GM23338 (cell line): ENCODE data around the gene PHACTR2. TPM values are rescaled to one million over a fixed set of nuclear protein-coding genes. Genes with fewer than 3 reads are reported as not detected.

ENCODE experiments used
- ATAC-seq: fragments of 200-7000 bp; cut with Tn5 transposase; 3 replicates; pipeline ENCODE4 v1.9.1; 2020
- DNase-seq: peaks from one replicate; pipeline ENCODE4 v3.0.0-alpha.2; 2015; ENCODE audit warnings: low spot score
- H2AFZ ChIP-seq: fragments of 200-600 bp; sonication (generic); 2 replicates; pipeline ENCODE4 v1.8.0; 2016; ENCODE audit warnings: antibody characterized with exemption, mild to moderate bottlenecking, moderate library complexity
- H3F3A ChIP-seq: fragments of 200-600 bp; sonication (generic); replicated peaks from 2 replicates; pipeline ENCODE4 v1.8.0; 2017; ENCODE audit warnings: antibody characterized with exemption, mixed run types, low read depth
- H3K27ac ChIP-seq: fragments of 200-600 bp; sonication (generic); 2 replicates; pipeline ENCODE4 v1.6.1; 2016; ENCODE audit warnings: low read depth
- H3K27me3 ChIP-seq: fragments of 200-600 bp; sonication (generic); 2 replicates; pipeline ENCODE4 v1.8.0; 2016; ENCODE audit warnings: mild to moderate bottlenecking, mixed run types, moderate library complexity; ENCODE audit not compliant: insufficient read depth
- H3K36me3 ChIP-seq: fragments of 200-600 bp; sonication (generic); 2 replicates; pipeline ENCODE4 v1.8.0; 2016; ENCODE audit warnings: mild to moderate bottlenecking; ENCODE audit not compliant: insufficient read depth
- H3K4me1 ChIP-seq: fragments of 200-600 bp; sonication (generic); 2 replicates; pipeline ENCODE4 v1.8.0; 2016; ENCODE audit warnings: mild to moderate bottlenecking, moderate library complexity; ENCODE audit not compliant: insufficient read depth
- H3K4me2 ChIP-seq: fragments of 200-600 bp; sonication (generic); 2 replicates; pipeline ENCODE4 v1.7.1; 2017; ENCODE audit warnings: mixed run types
- H3K4me3 ChIP-seq: fragments of 200-600 bp; sonication (generic); 2 replicates; pipeline ENCODE4 v1.6.1; 2016; ENCODE audit warnings: mixed run types
- H3K79me2 ChIP-seq: fragments of 200-600 bp; sonication (generic); replicated peaks from 2 replicates; pipeline ENCODE4 v1.8.0; 2017; ENCODE audit warnings: mild to moderate bottlenecking; ENCODE audit not compliant: insufficient read depth
- H3K9me2 ChIP-seq: fragments of 200-600 bp; sonication (generic); 2 replicates; pipeline ENCODE4 v1.8.0; 2017; ENCODE audit not compliant: insufficient read depth
- H4K20me1 ChIP-seq: fragments of 200-600 bp; sonication (generic); replicated peaks from 2 replicates; pipeline ENCODE4 v1.8.0; 2017; ENCODE audit warnings: mild to moderate bottlenecking; ENCODE audit not compliant: insufficient read depth
- H3K27ac Mint-ChIP-seq: 2 replicates; pipeline ENCODE4 v1.8.0; 2020; ENCODE audit warnings: inconsistent platforms, mild to moderate bottlenecking, moderate library complexity, mixed read lengths
- H3K27me3 Mint-ChIP-seq: 3 replicates; pipeline ENCODE4 v1.8.0; 2022; ENCODE audit warnings: low read depth, mild to moderate bottlenecking, moderate library complexity, mixed read lengths, inconsistent platforms; ENCODE audit not compliant: insufficient read depth, poor library complexity
- H3K36me3 Mint-ChIP-seq: 3 replicates; pipeline ENCODE4 v1.8.0; 2021; ENCODE audit warnings: low read depth, mild to moderate bottlenecking, inconsistent platforms, moderate library complexity, mixed read lengths
- H3K4me1 Mint-ChIP-seq: 3 replicates; pipeline ENCODE4 v1.8.0; 2020; ENCODE audit warnings: mild to moderate bottlenecking, inconsistent platforms, mixed read lengths
- H3K4me3 Mint-ChIP-seq: 3 replicates; pipeline ENCODE4 v1.8.0; 2021; ENCODE audit warnings: moderate library complexity, mild to moderate bottlenecking, inconsistent platforms, mixed read lengths
- H3K9me3 Mint-ChIP-seq: 3 replicates; pipeline ENCODE4 v1.8.0; 2020; ENCODE audit warnings: moderate library complexity, mild to moderate bottlenecking, inconsistent platforms, mixed read lengths
- CREB1 ChIP-seq: fragments of 250-450 bp; sonication (Bioruptor Pico); IDR thresholded peaks from 2 replicates; pipeline ENCODE4 v1.5.0; 2020; ENCODE audit warnings: low read depth, mild to moderate bottlenecking, moderate library complexity
- ETS1 ChIP-seq: IDR thresholded peaks from 2 replicates; pipeline ENCODE4 v1.6.1; 2016; ENCODE audit warnings: antibody characterized with exemption
- EZH2 ChIP-seq: fragments of 200-600 bp; sonication (generic); IDR thresholded peaks from one replicate; pipeline ENCODE4 v1.8.0; 2017; ENCODE audit warnings: antibody characterized with exemption, mild to moderate bottlenecking, low read depth; ENCODE audit not compliant: unreplicated experiment
- JUNB ChIP-seq: IDR thresholded peaks from one replicate; pipeline ENCODE4 v1.6.1; 2016; ENCODE audit warnings: antibody characterized with exemption; ENCODE audit not compliant: unreplicated experiment
- NANOG ChIP-seq: IDR thresholded peaks from 2 replicates; pipeline ENCODE4 v1.6.1; 2016; ENCODE audit warnings: antibody characterized with exemption, borderline replicate concordance
- ZNF331 ChIP-seq: fragments of 250-450 bp; sonication (Bioruptor Pico); IDR thresholded peaks from 2 replicates; pipeline ENCODE4 v1.5.0; 2020; ENCODE audit warnings: low read depth, mild to moderate bottlenecking, moderate library complexity
- polyA plus RNA-seq: library from polyadenylated mRNA; unstranded; fragments of >200 nt; fragmentation: Nextera tagmentation; extraction: Ambion mirVana; gene quantifications from 2 replicates; pipeline ENCODE4 v1.2.1, GENCODE V29; 2016
- total RNA-seq: library from RNA; depleted of rRNA; stranded (reverse); fragments of >200 nt; shearing (Covaris generic); gene quantifications from 2 replicates; pipeline ENCODE4 v1.2.3, GENCODE V29; 2014
- TF ChIP-seq, protein P1 (sequence below), 2 experiments: fragments of 200-600 bp in 1 of 2; sonication (generic) in 1 of 2; conservative IDR thresholded peaks; 2 replicates each; pipeline versions ENCODE4 v1.5.1 to v1.6.1; 2016 to 2017; ENCODE audit warnings: antibody characterized with exemption in 2 of 2, low read depth in 2 of 2, mild to moderate bottlenecking in 2 of 2, moderate library complexity in 1 of 2
- TF ChIP-seq, protein P2 (sequence below): fragments of 250-450 bp; sonication (Bioruptor Pico); IDR thresholded peaks from 2 replicates; pipeline ENCODE4 v1.5.0; 2020; ENCODE audit warnings: mild to moderate bottlenecking, moderate library complexity

The PHACTR2 gene
- total and polyA plus RNA-seq, 2 experiments from 2014 or later: 67.7 to 105 TPM

GRCh38 chr6:143637691-143638090 is 40.1 kb upstream of the PHACTR2 start:
- ATAC-seq (no peak), DNase-seq (no peak)
- no peak overlapping the region for H3K4me3 ChIP-seq
- Mint-ChIP-seq H3K36me3 (no peaks in the 10 kb centered on the region), H3K9me3 (no peaks in the 10 kb centered on the region), H3K27ac (no peak overlapping the region), H3K27me3 (peaks cover 1% of the 10 kb centered on the region), H3K4me1 (peaks cover 6% of the 10 kb centered on the region), H3K4me3 (no peak overlapping the region)
- H3F3A ChIP-seq: no peaks in the 10 kb centered on the region
- no peaks in the 10 kb centered on the region for H3K4me1 ChIP-seq
- no peak overlapping the region for H3K4me2 ChIP-seq
- H3K27me3 ChIP-seq: no peaks in the 10 kb centered on the region
- no peaks in the 10 kb centered on the region for H4K20me1 ChIP-seq
- H3K79me2 ChIP-seq: no peaks in the 10 kb centered on the region
- peak overlapping the region; percentile 38; the same call in 1 of the 2 replicates for H2AFZ ChIP-seq
- H3K36me3 ChIP-seq: no peaks in the 10 kb centered on the region
- TF ChIP-seq NANOG (no peak), JUNB (no peak), ETS1 (no peak), EZH2 (no peak), ZNF331 (CRISPR knock-in tag) (no peak), CREB1 (no peak)
- TF ChIP-seq, protein P1, sequence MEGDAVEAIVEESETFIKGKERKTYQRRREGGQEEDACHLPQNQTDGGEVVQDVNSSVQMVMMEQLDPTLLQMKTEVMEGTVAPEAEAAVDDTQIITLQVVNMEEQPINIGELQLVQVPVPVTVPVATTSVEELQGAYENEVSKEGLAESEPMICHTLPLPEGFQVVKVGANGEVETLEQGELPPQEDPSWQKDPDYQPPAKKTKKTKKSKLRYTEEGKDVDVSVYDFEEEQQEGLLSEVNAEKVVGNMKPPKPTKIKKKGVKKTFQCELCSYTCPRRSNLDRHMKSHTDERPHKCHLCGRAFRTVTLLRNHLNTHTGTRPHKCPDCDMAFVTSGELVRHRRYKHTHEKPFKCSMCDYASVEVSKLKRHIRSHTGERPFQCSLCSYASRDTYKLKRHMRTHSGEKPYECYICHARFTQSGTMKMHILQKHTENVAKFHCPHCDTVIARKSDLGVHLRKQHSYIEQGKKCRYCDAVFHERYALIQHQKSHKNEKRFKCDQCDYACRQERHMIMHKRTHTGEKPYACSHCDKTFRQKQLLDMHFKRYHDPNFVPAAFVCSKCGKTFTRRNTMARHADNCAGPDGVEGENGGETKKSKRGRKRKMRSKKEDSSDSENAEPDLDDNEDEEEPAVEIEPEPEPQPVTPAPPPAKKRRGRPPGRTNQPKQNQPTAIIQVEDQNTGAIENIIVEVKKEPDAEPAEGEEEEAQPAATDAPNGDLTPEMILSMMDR (conservative IDR thresholded peaks at IDR 0.05; ENCODE audit: low read depth in 2 of 2): 0 out of 4 replicates have a peak, but pooled peaks of 1 of the 2 experiments have one; percentile 8
- TF ChIP-seq, protein P2, sequence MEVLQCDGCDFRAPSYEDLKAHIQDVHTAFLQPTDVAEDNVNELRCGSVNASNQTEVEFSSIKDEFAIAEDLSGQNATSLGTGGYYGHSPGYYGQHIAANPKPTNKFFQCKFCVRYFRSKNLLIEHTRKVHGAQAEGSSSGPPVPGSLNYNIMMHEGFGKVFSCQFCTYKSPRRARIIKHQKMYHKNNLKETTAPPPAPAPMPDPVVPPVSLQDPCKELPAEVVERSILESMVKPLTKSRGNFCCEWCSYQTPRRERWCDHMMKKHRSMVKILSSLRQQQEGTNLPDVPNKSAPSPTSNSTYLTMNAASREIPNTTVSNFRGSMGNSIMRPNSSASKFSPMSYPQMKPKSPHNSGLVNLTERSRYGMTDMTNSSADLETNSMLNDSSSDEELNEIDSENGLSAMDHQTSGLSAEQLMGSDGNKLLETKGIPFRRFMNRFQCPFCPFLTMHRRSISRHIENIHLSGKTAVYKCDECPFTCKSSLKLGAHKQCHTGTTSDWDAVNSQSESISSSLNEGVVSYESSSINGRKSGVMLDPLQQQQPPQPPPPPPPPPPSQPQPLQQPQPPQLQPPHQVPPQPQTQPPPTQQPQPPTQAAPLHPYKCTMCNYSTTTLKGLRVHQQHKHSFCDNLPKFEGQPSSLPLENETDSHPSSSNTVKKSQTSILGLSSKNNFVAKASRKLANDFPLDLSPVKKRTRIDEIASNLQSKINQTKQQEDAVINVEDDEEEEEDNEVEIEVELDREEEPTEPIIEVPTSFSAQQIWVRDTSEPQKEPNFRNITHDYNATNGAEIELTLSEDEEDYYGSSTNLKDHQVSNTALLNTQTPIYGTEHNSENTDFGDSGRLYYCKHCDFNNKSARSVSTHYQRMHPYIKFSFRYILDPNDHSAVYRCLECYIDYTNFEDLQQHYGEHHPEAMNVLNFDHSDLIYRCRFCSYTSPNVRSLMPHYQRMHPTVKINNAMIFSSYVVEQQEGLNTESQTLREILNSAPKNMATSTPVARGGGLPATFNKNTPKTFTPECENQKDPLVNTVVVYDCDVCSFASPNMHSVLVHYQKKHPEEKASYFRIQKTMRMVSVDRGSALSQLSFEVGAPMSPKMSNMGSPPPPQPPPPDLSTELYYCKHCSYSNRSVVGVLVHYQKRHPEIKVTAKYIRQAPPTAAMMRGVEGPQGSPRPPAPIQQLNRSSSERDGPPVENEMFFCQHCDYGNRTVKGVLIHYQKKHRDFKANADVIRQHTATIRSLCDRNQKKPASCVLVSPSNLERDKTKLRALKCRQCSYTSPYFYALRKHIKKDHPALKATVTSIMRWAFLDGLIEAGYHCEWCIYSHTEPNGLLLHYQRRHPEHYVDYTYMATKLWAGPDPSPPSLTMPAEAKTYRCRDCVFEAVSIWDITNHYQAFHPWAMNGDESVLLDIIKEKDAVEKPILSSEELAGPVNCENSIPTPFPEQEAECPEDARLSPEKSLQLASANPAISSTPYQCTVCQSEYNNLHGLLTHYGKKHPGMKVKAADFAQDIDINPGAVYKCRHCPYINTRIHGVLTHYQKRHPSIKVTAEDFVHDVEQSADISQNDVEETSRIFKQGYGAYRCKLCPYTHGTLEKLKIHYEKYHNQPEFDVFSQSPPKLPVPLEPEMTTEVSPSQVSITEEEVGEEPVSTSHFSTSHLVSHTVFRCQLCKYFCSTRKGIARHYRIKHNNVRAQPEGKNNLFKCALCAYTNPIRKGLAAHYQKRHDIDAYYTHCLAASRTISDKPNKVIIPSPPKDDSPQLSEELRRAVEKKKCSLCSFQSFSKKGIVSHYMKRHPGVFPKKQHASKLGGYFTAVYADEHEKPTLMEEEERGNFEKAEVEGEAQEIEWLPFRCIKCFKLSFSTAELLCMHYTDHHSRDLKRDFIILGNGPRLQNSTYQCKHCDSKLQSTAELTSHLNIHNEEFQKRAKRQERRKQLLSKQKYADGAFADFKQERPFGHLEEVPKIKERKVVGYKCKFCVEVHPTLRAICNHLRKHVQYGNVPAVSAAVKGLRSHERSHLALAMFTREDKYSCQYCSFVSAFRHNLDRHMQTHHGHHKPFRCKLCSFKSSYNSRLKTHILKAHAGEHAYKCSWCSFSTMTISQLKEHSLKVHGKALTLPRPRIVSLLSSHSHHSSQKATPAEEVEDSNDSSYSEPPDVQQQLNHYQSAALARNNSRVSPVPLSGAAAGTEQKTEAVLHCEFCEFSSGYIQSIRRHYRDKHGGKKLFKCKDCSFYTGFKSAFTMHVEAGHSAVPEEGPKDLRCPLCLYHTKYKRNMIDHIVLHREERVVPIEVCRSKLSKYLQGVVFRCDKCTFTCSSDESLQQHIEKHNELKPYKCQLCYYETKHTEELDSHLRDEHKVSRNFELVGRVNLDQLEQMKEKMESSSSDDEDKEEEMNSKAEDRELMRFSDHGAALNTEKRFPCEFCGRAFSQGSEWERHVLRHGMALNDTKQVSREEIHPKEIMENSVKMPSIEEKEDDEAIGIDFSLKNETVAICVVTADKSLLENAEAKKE (CRISPR knock-in tag): no peak
- H3K9me2 ChIP-seq: no peaks in the 10 kb centered on the region
- no peak overlapping the region for H3K27ac ChIP-seq
